ENCODE data around the gene ENG.

DNA sequence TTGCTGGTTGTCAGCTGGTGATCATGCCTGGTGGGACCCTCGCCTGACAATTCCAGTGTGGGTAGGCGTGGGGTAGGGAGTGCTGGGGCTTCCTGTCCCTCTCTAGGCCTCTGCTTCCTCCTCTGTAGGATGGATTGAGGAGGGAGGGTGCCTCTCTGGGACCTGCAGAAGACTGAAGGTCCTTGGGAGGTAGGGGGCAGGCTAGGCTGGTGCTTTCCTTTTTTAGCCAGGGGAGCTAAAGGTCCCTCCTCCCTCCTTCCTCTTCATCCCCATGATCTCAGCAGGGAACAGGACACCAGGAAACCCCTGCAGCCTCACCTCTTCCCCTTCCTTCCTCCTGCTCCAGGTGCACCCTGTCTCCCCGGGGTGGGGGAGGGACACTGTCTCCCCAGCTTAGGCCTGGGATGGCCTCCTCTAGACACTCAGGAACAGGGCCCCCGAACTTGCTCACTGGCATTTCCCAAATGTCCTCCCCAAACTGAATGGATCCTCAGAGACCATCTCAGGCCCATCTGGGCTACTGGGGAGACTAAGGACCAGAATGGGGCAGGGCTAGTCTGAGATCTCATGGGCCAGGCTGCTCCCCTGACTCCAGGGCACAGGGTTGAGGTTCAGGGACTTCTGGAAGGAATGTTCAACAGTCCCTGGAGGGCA lies 84.4 kb downstream of the ENG start:
- TF ChIP-seq, protein P1, sequence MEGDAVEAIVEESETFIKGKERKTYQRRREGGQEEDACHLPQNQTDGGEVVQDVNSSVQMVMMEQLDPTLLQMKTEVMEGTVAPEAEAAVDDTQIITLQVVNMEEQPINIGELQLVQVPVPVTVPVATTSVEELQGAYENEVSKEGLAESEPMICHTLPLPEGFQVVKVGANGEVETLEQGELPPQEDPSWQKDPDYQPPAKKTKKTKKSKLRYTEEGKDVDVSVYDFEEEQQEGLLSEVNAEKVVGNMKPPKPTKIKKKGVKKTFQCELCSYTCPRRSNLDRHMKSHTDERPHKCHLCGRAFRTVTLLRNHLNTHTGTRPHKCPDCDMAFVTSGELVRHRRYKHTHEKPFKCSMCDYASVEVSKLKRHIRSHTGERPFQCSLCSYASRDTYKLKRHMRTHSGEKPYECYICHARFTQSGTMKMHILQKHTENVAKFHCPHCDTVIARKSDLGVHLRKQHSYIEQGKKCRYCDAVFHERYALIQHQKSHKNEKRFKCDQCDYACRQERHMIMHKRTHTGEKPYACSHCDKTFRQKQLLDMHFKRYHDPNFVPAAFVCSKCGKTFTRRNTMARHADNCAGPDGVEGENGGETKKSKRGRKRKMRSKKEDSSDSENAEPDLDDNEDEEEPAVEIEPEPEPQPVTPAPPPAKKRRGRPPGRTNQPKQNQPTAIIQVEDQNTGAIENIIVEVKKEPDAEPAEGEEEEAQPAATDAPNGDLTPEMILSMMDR (IDR thresholded peaks at IDR 0.05), result no peak
- no peak for TF ChIP-seq EZH2 (IDR thresholded peaks at IDR 0.05)
- TF ChIP-seq EZH2phosphoT487 (IDR thresholded peaks at IDR 0.05), result no peak

Measured in neural progenitor cell (in vitro differentiated cells).